GM21717 (cell line): ENCODE results near the gene SRMS.

Experiments
- ATAC-seq: cut with Tn5 transposase; IDR thresholded peaks from one replicate; pipeline ENCODE4 v1.9.1; 2021; ENCODE audit warnings: mild to moderate bottlenecking, moderate library complexity; ENCODE audit not compliant: unreplicated experiment

Gene SRMS

DNA sequence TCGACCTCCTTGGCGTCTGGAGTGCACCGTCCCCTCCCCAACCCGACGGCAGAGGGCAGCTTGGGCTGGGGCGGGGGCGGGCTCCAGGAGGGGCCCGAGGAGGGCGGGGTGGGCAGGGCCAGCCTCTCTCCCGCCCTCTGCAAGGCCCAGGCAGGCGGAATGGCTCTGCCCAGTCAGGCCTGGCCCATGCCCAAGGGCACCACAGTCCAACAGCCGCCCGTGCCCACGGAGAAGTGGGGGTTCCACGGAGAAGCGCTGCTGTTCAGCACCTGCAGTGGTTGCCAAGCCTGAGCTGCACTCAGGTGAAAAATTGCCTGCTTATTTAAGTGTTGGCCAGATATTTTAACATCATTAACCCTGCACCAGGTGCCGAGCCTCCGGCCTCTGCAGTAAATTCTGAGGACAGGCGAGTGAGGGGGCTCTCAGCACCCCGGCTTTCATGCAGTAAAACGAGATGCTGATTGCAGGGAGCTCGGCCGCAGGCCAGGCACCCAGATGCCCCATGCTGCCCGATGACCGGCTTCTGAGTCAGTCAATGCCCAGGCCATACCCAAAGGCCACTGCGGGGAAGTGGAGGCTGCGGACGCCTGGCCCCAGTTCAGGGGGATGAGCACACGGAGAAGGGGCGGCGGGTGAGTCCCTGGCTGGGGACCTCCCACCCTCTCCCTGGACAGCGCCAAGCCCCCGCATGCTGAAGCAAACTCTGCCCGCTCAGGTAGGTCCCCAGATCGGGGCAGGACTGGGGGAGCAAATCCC is at the start of gene SRMS:
SRMS (minus strand) TSS at position 25 of the 756 bp plus-strand sequence. CDS start 286 bp downstream, outside the sequence.
- ATAC-seq = no peak

DNA sequence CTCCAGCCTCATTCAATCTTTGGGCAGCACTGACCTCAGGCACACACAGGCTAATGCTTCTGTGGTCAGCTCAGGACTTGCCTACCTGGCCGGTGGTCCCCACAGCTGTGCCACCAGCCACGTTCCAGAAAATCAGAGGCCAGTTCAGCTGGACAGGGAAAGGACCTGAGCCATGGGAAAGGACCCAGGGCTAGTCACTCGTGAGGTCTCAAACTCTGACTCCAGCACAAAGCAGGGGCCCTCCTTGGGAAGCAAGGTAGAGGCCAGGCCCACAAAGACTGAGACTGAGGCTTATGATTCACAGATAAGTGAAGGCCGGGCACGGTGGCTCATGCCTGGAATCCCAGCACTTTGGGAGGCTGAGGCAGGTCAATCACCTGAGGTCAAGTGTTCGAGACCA is 48.9 kb upstream of the SRMS start:
- ATAC-seq = no peak

GRCh38 chr20:63595416-63596127 is 48.0 kb upstream of the SRMS start:
- ATAC-seq = no peak

DNA sequence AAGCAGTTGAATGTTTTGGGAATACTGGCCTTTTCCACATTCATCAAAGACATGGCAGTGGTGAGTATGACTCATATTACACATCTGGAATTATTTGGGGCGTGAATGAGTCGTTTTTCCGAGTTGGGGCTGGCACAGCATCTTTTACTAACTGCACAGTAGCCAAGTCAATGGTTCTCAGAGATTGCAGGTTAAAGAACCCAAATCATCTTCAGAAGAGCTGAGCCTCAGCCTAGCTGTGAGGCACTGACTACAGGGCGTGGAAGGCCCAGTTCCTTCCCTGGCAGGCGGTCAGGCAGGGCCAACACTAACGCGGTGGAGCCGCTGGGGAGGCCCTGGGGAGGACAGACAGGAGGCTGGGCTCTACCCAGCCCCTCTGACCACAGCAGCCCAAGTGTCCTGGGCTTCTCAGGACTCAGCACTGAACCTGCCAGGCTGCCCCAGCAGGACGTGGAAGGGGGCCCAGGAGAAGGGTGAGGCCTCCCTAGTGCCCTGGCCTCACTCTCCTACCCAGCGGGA is 46.6 kb upstream of the SRMS start:
- ATAC-seq = no peak

DNA sequence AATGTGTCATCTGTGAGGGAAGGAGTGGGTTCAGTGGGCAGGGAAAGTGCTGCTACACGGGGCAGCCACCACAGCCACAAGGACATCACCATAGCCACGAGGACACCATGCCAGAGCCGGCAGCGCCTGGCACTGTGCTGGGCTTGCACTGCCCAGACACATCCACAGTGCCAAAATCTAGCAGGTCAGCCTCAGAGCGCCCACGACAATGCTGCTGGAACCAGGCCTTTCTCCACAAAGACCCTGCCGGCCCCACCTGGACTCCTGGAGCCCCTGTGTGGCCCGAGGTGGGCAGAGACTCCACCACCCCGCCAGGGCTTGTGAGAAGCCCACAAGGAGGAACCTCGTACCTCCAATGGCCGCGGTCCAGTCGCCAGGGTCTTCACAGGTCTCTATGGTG is 45.1 kb upstream of the SRMS start:
- ATAC-seq = no peak

- ATAC-seq = no peak
Observed at GRCh38 chr20:63591786-63592355, 44.3 kb upstream of the SRMS start.

DNA sequence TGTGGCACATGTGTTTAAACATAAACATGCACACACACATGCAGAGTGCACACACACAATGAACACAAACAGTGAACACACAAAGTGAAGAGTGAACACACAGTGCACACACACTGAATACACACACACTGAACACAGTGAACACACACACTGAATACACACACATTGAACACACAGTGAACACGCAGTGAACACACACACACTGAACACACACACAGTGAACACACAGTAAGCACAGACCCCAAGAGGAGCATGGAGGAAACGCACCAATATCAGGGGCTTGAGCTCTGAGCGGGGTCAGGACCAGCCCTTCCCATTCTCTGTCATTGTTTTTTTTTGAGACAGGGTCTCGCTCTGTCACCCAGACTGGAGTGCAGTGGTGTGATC is 43.6 kb upstream of the SRMS start:
- no peak for ATAC-seq

DNA sequence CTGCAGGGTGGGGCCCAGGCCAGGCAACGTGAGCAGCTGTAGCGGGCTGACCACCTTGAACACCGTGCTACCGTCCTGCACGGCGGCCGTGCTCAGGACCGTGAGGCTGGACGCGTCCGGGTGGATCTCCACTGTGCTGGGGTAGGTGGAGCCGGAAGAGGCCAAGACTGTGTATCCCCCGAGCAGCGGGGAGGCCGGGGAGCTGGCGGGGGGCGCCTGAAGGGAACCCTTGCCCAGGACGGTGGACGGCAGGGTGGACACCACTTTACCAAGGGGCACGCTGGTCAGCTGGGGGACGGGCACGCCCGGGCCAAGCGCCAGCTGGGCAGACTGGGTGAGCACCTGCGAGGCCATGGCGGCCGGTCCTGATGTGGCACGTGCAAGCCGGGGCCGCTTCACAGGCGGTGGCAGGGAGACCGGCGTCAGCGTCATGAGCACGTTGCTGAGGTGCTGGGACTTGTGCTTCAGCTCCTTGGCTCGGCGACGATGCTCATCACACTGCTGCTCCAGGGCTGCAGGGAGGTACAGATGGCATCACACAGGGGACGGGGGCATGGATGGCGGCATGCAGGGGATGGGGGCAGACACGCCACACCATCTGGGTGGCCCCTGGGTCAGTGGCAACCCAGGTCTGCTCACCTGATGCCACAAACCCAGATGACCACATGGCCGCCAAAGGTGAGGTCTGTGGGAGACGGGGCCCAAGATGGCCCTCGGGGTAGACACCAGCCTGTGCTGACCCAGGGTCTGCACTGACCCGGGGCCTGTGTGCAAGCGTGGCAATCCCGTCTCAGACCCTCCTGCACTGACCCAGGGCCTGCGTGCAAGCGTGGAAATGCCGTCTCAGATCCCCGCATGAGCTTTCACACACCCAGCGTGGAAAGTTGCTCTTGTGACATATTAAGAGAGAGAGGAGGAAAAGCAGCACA is 42.9 kb upstream of the SRMS start:
- ATAC-seq = no peak

DNA sequence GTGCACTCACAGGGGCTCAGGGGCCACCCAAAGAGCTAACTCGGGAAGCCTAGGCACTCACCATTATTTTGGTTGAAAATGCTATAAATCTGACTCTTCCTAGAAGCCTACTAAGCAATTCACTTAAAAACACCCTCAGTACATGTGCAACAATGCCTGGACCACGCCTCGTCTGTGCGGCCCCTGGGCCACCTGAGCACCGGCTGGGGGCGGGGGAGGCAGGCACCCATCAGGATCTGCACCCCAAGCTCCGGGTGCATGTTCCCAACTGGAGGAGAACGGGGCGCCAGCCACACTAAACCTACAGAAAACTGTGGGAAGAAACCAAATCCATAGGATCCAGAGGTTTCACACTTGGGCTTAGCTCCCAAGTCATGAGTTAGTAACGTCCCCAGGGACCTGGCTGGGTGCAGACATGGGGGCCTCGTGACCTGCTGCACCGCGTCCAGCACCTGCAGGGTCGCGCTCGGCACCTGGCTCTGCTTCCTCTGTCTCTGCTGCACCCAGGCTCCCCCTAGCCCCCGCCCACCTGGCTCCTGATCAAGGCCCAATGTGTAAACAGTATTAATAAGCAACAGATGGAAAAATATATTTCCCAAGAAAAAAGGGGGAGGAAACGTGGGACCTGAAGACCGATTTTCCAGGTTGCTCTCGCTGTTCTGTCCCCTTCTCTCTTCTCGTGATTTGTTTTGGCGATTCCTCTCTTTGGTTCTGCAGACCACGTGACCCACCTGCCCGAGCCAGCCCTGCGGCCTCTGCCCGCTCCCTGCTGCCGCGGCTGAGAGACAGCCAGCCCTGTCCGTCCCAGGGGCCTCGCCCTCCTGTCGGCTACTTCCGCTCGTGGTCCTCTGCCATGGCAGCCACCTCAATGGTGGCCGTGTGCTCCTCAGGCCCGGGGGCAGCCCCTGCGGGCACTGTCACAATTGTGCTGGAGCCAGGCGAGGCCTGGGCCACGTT is 42.0 kb upstream of the SRMS start:
- ATAC-seq = no peak

DNA sequence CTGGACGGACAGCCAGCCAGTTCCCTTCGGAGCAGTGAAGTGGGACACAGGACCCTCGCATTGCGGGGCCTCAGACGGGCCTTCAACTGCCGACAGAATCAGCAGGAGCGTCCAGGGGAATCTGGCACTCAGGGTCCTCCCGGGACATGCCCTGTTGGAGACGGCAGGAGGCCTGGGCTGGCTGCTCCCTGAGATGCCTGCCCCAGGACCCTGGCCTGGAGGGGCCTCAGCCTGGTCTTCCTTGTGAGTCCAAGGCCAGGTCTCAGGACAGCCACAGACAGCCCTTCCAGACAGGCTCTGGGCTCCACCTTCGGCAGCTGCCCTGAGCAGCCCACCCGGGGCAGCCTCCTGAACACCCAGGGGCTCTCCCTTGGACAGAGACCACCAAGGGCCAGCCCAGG is 41.1 kb upstream of the SRMS start:
- ATAC-seq = no peak

- no peak for ATAC-seq
Observed at GRCh38 chr20:63587776-63588591, 40.4 kb upstream of the SRMS start.

DNA sequence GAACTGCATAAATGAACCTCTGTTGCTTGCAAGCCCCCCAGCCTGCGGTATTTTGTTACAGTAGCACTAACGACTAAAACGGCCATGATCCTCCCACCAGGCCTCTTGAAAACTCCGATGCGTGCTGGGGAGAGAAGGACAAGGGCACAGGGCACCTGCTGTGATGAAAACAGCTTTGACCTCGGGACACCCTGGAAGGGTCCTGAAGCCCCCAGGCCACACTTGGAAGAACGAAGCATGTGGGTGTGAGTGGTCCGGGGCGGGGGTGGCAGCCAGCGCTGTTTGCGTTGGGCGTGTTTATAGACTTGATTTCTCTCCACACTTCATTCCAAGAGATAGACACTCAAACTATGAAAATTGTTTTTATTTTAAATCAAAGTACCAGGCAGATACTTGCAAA is 39.7 kb upstream of the SRMS start:
- ATAC-seq = no peak

DNA sequence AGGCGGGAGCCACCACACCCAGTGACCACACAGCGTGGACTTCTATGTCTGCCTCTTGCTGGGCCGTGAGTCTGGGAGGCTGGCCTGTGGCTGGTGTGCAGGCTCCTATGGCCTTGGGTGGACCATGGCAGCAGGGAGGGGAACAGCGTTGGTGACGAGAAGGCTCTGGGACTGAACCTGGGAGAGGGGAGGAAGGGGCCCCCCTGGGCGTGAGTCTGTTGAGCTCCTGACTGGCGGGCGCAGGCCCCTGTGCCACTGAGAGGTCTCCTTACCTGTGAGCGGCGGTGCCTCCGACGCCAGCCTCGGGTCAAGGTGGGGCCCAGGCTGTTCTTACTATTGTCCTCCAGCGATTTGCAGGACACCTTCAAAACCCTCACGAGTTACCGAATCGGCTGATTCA is 39.2 kb upstream of the SRMS start:
- no peak for ATAC-seq

- no peak for ATAC-seq
Observed at GRCh38 chr20:63585616-63586565, 38.3 kb upstream of the SRMS start.

DNA sequence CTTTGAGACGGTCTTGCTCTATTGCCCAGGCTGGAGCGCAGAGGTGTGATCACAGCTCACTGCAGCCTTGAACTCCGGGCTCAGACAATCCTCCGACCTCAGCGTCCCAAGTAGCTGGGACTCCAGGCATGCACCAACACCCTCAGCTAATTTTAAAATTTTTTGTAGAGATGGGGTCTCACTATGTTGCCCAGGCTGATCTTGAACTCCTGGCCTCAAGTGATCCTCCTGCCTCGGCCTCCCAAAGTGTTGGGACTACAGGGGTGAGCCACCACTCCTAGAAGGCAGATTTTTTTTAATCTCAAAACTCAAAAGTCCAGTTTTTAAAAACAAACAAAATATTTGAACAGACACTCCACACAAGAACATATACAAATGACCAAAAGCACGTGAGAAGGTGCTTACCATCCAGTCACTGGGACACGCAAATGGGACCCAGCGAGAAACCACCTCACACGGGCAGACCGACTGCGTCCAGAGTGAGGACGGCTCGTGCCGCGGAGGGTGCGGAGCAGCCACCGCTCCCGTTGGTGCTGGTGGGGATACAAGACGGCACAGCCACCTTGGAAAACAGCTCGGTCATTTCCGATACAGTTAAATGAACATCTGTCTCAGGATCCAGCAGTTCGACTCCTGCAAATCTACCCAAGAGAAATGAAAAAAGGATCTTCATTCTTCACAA is 35.0 kb upstream of the SRMS start:
- ATAC-seq = no peak

GRCh38 chr20:63580796-63581461 is 33.4 kb upstream of the SRMS start:
- no peak for ATAC-seq
